NCI-H226 (cell line): ENCODE results near the gene SFTPA1.
"Not testable (repeated sequence)": the region's sequence is repeated elsewhere in the genome, so short reads cannot be mapped to it uniquely, and the experiment has no call there.

ENCODE experiments used
- DNase-seq: peaks from one replicate; pipeline ENCODE4 v3.0.0-alpha.2; 2015

Gene SFTPA1

DNA sequence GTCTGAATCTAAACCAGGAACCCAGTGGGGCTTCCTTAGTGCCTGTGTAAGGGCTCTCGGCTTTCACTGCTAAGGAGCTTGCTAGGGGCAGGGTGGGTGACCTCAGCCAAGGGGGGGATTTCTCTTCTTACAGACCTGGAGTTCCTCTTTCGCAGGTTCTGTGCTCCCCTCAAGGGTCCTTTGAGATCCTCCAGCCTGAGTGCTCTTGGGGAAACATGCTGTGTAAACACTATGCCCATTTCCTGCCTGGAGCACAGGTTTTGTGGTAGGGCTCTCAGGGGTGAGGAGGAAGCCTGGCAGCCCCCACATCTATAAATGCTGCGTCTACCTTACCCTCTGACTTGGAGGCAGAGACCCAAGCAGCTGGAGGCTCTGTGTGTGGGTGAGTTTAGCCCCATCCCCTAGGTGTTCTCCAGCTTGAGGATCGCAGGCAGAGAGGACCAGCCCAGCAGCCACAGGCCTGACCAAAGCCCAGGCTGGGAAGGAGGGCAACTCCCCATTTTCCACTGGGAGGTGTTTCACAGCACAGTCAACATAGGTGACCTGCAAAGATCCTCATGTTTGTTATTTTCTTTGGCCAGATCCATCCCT, at the start of gene SFTPA1:
Gene SFTPA1 (plus strand): TSS at position 339 of the 591 bp plus-strand sequence. CDS start 887 bp downstream, outside the sequence.
- no peak for DNase-seq

DNA sequence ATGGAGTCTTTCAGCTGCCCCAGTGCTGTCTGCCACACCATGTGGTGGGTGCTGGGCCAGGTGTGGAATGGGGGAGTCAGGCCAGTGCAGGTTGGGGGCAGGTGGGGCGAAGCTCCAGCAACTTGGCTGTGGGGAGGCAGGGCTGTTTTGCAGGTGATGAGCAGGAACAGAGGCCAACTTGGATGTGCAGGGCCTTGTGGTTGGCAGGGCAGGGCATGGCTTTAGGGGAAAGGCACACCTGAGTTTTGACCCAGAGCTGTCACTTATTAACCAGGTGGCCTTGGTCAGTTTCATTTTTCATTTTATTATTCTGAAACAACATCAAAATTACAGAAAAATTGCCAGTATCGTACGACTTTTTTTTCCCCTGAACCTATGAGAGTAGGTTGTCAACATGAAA, 49.5 kb upstream of the SFTPA1 start:
- no peak for DNase-seq

DNA sequence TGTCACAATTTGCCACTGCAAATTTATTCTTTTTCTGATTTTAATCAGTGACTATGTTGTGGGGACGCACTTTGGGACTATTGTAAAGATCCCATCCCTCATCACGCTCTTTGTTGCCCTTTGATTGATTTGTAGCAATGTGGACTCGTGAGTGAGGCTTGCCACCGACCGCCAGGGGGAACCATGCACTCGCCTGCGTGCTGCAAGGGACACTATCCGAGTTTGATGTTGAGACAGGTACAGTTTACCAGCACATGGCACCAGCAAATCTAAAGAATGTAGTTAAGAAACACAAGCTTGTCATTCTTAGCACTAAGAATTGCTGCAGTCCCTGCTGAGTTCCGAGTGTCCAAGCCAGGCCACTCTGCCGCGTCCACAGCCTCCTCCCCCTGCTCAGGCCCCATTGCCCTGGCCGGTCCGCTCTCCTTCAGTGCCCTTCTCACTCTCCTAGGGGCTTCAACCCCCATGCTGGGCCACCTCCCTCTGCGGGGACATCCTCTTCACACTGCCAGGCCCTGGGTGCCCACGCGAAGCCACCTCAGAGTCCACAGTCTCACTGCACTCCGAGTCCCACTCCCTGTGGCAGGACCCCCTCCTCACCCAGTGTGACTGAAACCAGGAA, 48.5 kb upstream of the SFTPA1 start:
- peak; percentile 22 for DNase-seq

DNA sequence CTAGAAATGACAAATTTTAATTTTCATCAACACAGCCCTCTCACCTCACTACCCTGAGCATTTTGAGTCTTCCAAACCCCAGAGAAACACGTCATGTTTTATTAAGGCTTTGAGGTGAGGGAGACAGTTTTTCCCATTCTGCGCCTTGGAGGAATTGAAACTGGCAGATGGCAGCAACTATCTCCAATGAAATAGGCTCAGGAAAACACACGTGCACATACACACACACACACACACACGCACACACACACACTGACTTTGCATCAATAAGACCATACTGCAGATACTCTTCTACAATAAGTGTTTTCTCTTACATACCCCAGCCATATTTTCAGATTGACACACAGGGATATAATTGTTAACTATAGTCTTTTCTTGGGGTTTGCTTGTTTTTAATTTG, 47.3 kb upstream of the SFTPA1 start:
- no peak for DNase-seq

DNA sequence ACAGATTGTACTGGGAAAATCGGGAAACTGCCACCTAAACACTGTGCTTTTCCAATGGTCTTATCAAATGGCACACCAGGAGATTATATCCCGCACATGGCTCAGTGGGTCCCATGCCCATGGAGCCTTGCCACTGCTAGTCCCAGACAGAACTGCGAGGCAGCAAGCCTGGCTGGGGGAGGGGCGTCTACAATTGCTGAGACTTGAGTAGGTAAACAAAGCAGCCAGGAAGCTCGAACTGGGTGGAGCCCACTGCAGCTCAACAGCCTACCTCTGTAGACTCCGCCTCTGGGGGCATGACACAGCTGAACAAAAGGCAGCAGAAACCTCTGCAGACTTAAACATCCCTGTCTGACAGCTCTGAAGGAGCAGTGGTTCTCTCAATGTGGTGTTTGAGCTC, 40.1 kb upstream of the SFTPA1 start:
- not testable (repeated sequence) for DNase-seq

DNA sequence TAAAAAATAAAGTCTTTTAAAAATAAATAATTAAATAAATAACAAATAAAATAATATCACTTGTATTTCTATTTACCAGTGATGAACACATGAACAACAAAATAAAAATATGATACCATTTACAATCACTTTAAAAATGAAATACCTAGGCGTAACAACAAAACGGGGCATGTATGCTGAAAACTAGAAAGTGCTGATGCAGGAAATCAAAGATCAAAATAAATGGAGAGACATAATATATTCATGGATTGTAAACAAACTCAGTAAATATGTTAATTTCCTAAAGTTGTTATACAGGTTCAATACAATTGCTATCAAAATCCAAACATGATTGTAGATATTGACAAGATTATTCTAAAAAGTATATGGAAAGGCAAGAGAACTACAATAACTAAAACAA, 31.4 kb upstream of the SFTPA1 start:
- DNase-seq, result no peak

DNA sequence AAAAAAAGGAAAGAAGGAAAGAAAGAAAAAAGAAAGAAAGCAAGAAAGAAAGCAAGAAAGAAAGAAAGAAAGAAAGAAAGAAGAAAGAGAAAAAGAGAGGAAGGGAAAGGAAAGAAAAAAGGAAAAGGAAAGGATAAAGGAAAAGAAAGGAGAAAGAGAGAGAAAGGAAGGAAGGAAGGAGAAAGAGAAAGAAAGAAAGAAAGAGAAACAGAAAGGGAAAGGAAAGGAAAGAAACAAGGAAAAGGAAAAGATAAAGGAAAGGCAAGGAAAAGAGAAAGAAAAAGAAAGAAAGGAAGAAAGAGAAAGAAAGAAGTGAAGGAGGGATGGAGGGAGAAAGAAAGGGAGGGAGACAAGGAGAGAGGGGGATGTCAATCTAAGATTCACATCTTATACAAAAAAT, 29.7 kb upstream of the SFTPA1 start:
- no peak for DNase-seq

DNA sequence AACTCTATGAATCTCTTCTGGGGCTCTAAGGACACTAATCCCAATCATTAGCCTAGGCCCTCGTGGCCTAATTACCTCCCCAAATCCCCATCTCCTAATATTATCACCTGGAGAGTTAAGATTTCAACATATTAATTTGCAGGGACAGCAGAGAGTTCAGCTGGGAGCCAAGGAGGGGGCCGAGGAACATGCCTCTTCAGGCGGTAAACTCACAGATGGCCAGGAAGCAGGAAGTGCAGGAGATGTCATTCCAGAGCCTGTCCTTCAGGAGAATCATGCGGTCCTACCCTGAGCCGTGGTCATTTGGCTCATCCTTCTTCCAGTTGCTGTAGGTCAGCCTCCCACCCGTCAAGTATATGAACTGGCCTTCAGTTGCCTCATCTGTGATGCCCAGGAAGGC, 28.6 kb upstream of the SFTPA1 start:
- no peak for DNase-seq

DNA sequence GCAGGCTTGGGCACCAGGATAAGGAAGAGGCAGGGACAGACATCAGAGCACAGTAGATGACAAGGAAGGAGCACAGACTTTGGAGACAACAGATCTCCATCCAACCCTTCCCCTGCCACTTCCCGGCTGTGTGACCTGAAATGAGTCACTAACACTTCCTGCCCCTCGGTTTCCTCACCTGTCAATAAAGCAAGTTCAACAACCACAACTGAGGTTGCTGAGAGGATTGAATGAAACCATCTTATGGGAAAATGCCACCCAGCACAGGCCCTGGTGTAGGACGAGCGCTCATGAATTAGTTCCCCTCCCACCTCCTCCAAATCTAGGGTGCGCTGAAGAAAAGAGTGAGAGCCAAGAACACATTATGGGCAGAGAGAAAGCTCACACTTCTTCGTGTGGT, 27.8 kb upstream of the SFTPA1 start:
- DNase-seq, result not testable (repeated sequence)

DNA sequence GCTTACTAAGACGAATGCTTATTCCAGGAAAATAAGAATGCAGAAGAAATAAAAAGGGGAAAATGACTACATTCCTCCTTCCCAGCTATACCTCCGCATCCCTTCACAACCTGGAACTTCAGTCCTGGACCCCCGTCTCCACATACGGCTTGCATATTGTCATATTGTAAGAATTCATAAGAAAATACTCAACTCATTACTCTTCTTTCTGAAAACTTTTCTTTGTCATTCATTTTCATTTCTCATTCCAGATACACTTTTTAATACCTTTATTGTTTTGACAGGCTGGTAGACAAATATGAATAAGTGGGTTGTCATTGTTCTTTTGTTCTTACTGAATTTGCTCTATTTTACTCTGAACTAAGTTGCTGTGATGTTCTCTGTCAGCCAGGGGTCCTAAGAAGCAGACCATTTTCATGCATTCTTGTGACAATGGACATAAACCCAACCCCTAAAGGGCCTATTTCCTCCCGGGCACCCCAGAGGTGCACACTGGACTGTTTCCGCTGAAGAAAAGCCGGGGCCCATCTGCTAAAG, 27.2 kb upstream of the SFTPA1 start:
- DNase-seq, result no peak

DNA sequence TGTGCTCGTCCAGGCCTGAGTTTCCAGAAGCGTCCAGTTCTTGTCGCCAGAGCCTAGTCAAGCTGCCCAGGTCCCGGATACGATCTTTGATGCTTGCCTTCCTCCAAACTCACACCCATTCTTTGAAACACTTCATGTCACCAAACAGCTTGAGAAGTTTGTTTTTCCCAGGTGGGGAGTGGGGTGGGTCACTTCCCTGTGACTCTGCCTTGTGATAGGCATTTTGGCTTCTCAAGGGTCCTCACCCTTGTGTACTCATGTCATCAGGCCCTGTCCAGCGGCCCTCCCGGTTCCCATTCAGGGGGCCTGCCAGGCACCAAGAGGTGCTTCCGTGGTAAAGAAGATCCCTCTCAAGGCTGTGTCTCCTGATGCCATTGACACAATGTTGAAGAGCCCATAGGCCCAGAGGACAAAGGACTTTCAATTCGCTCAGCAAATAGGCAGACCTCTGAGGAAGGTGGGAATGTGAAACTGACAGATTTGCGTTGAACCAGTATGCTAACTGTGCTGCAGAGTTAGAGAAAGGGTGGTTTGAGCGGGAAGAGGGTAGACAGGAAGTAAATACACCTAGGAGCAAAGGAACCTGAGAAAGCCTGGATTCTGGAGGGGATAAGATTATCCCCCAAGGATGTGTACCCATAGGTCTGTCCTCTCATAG, 24.7 kb upstream of the SFTPA1 start:
- no peak for DNase-seq

DNA sequence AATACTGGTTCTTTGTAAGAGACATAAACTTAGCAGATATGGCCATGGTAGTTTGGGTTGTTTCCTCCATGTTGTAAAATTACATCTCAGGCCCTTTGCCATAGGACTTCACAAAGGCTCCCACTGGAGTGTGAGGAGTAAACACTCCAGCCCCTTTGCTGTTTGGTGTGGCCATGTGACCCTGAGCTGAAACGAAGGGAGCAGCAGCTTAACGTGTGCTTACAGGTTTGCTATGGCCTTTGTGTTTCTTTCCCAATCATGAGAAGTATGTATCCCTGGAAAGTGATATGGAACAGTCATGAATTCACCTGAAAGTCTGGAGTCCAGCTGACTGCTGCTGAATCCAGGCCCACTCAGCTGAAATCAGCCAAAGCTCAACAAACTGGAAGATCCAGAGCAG, 23.8 kb upstream of the SFTPA1 start:
- DNase-seq, result no peak

DNA sequence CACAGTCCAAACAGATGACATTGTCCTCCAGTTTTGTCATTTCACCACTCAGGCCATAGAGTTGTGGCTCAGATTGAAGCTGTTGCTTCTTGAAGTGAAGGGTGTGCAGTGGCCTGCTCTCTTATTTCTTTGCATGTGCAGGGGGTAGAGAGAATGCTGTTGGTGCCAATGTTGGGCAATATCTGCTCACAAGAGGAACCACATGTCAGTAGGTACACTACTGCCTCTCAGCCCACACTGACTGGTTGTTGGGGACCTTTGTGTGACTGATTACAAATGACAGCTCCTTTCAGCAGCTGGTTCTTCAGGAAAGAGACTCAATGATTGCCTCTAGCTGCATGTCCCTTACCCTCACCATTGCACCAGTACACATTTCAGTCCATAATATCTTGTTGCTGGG, 21.9 kb upstream of the SFTPA1 start:
- DNase-seq, result no peak

DNA sequence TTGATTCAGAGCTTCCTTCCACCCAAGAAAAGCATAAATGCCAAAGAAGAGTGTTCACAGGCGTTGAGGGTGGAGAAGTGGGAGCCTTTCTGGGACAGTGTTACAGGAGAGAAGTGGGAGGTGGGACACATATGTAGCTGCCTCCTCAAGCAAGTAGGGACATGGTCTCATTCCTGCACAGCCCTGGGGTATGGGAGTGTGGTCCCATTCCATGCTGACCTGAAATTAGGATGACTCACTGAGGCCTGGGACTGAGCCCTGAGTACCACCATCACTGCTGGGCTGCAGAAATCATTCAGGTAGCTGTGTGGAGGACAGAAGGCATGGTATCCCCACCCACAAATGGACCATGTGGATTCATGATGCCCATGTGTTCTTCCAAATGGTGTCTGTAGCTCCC, 17.4 kb upstream of the SFTPA1 start:
- DNase-seq, result no peak

DNA sequence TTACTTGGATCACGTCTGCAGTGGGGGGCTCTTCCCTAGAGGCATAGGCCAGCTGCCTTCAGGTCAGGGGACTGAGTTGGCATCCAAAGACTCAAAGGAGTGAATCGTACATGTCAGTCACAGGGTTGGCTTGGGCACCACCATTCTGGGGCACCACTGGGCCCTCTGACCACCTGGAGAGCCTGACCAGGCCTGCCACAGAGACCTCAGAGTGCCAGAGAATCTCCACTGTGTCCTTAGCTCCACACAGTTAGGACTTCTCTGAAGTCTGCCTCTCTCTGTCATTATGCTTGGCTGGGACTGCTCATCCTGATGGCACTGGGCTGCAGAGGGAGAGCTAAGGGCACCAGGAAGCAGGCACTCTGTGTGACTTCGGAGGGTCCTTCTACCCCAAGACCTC, 16.2 kb upstream of the SFTPA1 start:
- DNase-seq, result not testable (repeated sequence)

DNA sequence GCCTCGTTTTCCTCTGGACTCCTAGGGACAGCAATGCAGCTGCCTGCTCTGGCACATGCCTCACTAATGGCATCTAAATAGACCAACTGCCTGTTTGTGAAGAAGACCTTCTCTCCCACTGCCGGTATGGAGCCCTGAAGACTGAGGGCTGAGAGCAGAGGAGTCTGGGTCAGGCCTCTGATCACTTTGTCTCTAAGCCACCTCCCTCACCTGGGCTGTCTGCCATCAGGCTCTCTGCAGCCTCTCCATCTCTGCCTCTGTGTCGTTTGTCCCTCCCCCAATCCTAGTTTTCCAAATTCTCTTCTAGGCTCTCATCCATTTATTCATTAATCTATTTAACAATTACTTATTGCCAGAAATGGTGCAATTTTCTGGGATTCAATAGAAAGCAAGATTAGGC, 15.2 kb upstream of the SFTPA1 start:
- no peak for DNase-seq

DNA sequence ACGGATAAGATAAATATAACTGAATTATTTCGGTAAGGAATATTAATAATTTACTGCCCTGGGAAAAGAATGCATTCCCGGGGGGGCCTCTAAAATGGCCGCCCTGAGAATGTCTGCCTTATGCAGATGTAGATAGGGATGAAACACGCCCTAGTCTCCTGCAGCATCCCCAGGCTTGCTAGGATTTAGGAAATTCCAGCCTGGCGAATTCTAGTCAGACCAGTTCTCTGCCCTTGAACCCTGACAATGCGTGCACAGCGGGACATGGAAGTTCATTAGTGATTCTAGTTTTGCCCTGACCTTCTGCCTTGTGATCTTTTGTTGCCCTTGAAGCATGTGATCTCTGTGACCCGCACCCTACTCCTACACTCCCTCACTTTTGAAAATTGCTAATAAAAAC, 11.1 kb upstream of the SFTPA1 start:
- not testable (repeated sequence) for DNase-seq

DNA sequence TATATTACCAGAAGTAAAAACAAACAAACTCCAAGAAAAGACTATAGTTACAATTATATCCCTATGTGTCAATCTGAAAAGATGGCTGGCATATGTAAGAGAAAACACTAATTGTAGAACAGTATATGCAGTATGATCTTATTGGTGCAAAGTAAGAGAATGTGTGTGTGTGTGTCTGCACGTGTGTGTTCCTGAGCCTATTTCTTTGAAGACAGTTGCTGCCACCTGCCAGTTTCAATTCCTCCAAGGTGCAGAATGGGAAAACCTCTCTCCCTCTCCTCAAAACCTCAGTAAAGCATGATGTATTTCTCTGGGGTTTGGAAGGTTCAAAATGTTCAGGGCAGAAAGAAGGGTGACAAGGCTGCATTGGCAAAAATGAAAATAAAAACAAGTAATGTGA, 8.8 kb upstream of the SFTPA1 start:
- no peak for DNase-seq

DNA sequence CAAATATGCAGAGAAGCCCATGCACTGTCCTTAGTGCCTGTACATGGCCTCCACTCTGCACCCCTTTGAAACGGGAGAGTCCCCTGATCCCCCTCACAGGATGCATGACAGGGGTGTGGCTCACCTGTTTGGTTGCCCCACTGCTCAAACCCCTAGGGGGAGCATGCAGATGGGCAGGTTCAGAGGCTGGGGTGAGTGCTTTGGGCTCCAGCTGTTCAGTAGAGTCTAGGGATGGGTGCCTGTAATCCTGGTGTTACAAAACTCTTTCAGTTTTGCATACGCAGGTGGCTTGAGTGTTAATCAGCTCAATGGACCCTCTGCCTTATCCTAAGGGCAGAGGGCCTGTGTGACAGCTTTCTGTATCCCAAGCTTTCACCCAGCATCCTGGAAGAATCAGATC, 7.8 kb upstream of the SFTPA1 start:
- DNase-seq, result no peak

DNA sequence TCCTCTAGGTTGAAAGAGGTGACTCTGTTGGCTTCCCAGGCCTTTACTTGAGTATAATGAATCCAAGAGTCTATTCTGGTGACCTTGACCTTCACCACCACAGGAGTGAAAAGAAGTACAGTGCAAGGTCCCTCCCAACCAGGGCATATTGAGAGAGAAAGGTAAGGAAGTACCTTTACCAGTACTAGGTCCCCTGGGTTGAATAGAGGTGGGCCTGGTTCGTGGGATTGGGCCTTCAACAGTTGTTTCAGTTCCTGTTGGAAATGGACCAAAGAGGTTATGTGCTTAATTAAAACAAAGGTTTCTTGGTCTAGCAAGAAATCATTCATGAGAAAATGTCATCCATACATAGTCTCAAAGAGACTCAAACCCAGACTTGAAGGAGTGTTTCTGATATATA, 6.4 kb upstream of the SFTPA1 start:
- no peak for DNase-seq

DNA sequence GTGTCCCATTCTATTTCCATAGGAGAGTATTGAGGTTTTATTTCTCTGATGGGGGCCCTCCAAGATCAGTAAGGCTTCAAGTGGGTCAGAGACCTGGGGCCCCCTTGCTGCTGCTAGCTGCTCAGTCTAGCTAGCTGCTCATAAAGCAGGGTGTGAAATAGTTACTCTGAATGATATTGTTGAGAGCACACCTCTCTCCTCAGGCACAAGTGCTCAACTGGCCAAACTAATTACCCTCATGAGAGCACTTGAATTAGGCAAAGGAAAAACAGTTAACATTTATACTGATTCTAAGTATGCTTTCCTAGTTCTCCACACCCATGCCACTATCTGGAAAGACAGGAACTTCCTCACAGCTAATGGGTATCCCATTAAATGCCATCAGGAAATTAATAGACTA, 5.4 kb upstream of the SFTPA1 start:
- DNase-seq, result no peak

DNA sequence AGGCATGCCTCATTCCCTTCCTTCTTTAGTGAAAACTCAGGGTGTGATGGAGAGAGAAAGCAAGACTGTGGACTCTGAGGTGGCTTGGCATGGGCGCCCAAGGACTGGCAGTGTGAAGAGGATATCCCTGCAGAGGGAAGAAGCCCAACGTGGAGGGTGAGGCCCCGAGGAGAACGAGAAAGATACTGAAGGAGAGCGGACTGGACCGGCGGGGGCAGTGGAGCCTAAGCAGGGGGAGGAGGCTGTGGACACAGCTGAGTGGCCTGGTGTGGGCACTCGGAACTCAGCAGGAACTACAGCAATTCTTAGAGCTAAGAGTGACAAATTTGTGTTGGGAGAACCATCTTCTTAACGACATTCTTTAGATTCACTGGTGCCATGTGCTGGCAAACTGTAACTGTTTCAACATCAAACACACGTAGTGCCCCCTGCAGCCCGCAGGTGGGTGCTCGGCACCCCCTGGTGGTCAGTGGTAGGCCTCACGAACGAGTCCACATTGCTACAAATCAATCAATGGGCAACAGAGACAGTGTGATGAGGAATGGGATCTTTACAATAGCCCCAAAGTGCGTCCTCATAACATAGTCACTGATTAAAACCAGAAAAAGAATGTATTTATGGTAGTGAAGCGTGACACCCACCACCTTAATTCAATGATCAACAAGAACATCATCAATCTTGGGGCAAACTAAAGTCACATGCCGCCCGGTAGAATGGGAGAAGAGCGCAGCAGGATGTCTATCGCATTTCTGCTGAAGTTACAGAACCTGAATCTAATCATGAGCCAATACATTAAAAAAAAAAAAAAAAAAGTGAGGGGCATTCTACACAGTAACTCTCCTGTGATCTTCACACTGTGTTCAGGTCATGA, 2.0 kb upstream of the SFTPA1 start:
- DNase-seq, result peak; percentile 7
